ENCODE measurements around the gene PFKL. TPM values are rescaled to one million over a fixed set of nuclear protein-coding genes. Genes with fewer than 3 reads are reported as not detected.

PFKL gene
- total RNA-seq, 4 donors from 2014 or later = 92.8 to 121 (median 117) TPM

DNA sequence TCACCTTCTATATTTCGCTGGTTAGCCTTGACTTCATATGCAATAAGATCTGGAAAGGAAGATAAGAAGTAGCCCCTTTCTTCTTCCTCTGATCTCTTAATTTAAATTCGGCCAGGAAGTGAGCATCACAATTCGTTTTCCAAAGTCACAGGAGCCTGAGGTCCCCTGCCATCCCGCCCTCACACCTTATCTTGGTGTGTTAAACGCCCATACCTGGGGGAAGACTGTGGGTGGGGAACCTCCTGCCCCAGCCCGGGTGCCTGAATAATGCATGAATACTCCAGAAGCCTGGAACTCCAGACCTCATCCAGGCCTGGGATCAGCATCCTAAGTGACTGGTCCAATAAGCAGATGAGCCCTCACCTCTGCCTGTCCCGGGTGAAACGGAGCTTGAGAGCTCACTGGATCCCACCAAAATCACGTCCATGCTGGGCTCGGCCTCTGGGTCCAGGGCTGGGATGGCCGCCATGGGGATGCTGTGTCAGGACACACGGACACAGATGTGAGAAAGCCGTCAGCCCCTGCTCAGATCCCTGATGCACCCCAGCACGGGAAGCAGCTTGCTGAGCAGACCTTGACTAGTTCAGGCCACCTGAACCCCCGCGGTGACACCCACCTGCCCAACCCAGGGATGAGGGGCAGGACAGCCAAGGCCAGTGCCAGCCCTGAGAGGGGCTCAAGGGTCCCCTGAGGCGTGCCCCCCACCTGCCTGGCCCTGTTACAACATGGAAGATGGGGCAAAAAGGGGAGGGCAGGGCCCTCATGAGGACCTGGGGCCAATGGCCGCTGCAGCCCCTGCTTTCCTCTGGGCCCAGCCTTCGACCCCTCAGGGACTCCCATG lies 38.8 kb upstream of the PFKL start:
- no peaks in the 10 kb centered on the region for H3K9me3 ChIP-seq
- no peak for DNase-seq (ENCODE audit: low spot score in 2 of 2)
- no peak overlapping the region for H3K4me3 ChIP-seq
- WGBS = 75% methylated on average over 8 of the region's 19 CpGs
- peaks cover 3% of the 10 kb centered on the region for H3K4me1 ChIP-seq
- no peaks in the 10 kb centered on the region for H3K27me3 ChIP-seq
- TF ChIP-seq EP300 (IDR thresholded peaks at IDR 0.05) = no peak
- TF ChIP-seq POLR2A (IDR thresholded peaks at IDR 0.05) = no peak
- TF ChIP-seq CTCF (IDR thresholded peaks at IDR 0.05) = no peak
- H3K27ac ChIP-seq = no peak overlapping the region
- no peaks in the 10 kb centered on the region for H3K36me3 ChIP-seq

GRCh38 chr21:44261675-44262295 lies 38.1 kb upstream of the PFKL start, which contains the start of gene DNMT3L:
TSS of gene DNMT3L (minus strand) at chr21:44261897. CDS start at chr21:44261259, 638 bp downstream.
- no peak for DNase-seq (ENCODE audit: low spot score in 2 of 2)
- H3K9me3 ChIP-seq = no peaks in the 10 kb centered on the region
- no peaks in the 10 kb centered on the region for H3K27me3 ChIP-seq
- H3K4me3 ChIP-seq = no peak within 1 kb of the TSS
- no peak within 1 kb of the TSS for H3K27ac ChIP-seq
- TF ChIP-seq CTCF (IDR thresholded peaks at IDR 0.05) = no peak
- no peak for TF ChIP-seq POLR2A (IDR thresholded peaks at IDR 0.05)
- TF ChIP-seq POLR2AphosphoS5 (IDR thresholded peaks at IDR 0.05) = no peak
- no peak for TF ChIP-seq EP300 (IDR thresholded peaks at IDR 0.05)
- H3K36me3 ChIP-seq = no peaks in the 10 kb centered on the region
- 81% methylated on average over 17 of the region's 19 CpGs for WGBS
- H3K4me1 ChIP-seq = peaks cover 3% of the 10 kb centered on the region

DNA sequence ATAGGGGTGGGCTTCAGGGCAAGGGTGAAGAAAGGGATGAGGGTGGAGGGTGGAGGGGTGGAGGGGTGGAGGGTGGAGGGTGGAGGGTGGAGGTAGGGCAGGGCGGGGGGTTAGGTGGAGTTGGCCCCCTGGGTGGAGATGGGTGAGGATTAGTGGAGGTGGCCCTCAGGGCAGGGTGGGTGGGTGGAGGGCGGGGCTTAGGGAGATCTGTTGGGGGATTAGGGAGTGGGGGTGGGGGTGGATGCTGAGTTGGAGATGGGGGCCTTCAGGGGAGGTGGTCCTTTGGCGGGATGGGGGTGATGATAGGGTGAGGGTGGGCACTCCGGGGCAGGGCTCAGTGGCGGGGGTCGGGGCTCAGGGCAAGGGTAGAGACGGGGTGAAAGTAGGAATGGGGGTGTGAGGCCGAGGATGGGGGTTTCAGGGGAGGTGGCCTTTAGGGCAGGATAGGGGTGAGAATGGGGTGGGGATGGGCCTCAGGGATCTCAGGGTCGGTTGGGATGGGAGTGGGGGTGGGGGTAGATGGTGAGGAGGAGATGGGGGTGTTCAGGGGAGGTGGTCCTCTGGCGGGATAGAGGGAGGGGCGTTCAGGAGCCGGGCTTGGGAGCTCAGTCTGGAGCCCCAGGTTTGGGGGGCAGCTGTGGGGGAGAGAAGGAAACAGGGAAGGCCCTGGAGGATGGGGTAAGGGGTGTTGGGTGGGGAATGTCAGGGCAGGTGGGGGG lies 37.4 kb upstream of the PFKL start:
- Histone ChIP-seq H3K36me3 (no peaks in the 10 kb centered on the region), H3K9me3 (no peaks in the 10 kb centered on the region), H3K4me1 (peaks cover 3% of the 10 kb centered on the region), H3K27me3 (no peaks in the 10 kb centered on the region), H3K4me3 (no peak overlapping the region), H3K27ac (no peak overlapping the region)
- no peak for DNase-seq (ENCODE audit: low spot score in 2 of 2)
- TF ChIP-seq POLR2A (IDR thresholded peaks at IDR 0.05) = no peak
- TF ChIP-seq EP300 (IDR thresholded peaks at IDR 0.05) = no peak
- TF ChIP-seq POLR2AphosphoS5 (IDR thresholded peaks at IDR 0.05) = no peak
- TF ChIP-seq CTCF (IDR thresholded peaks at IDR 0.05) = no peak
- 77% methylated on average over 11 of the region's 12 CpGs for WGBS

- H3K4me1 ChIP-seq = peaks cover 3% of the 10 kb centered on the region
- no peaks in the 10 kb centered on the region for H3K27me3 ChIP-seq
- no peak overlapping the region for H3K27ac ChIP-seq
- no peaks in the 10 kb centered on the region for H3K36me3 ChIP-seq
- DNase-seq (ENCODE audit: low spot score in 2 of 2) = peak in 1 of 2 donors; percentile 61
- 70% methylated on average over 8 of the region's 18 CpGs for WGBS
- no peak for TF ChIP-seq POLR2A (IDR thresholded peaks at IDR 0.05)
- TF ChIP-seq EP300 (IDR thresholded peaks at IDR 0.05) = no peak
- no peak for TF ChIP-seq CTCF (IDR thresholded peaks at IDR 0.05)
- no peak for TF ChIP-seq POLR2AphosphoS5 (IDR thresholded peaks at IDR 0.05)
- H3K4me3 ChIP-seq = no peak overlapping the region
- no peaks in the 10 kb centered on the region for H3K9me3 ChIP-seq
Observed at GRCh38 chr21:44263221-44263760, 36.6 kb upstream of the PFKL start.
